HEK293T (cell line): ENCODE data around the gene PRDM15.
"Not testable (repeated sequence)": the region's sequence is repeated elsewhere in the genome, so short reads cannot be mapped to it uniquely, and the experiment has no call there.

Experiments used
- CTCF ChIA-PET: fragments of 350-600 bp; formaldehyde crosslinking; extraction: SDS; loops from one replicate; lab custom pipeline; 2021; ENCODE audit warnings: antibody characterized with exemption, inconsistent platforms; lab: Yijun Ruan, JAX
- POLR2A ChIA-PET: fragments of 350-600 bp; formaldehyde crosslinking; extraction: SDS; loops from one replicate; lab custom pipeline; 2020; ENCODE audit warnings: antibody characterized with exemption, inconsistent platforms; lab: Yijun Ruan, JAX
- DNase-seq: peaks from one replicate; pipeline ENCODE4 v3.0.0; 2012; ENCODE audit warnings: mixed read lengths; ENCODE audit errors: extremely low spot score
- ARNT ChIP-seq: fragments of 450-650 bp; IDR thresholded peaks from 2 replicates; pipeline ENCODE4 v1.6.1; 2017; ENCODE audit warnings: mild to moderate bottlenecking
- BHLHE40 ChIP-seq: fragments of 450-650 bp; IDR thresholded peaks from 2 replicates; pipeline ENCODE4 v1.6.1; 2016; ENCODE audit warnings: mild to moderate bottlenecking, moderate library complexity, borderline replicate concordance
- CTBP1 ChIP-seq: fragments of 450-650 bp; IDR thresholded peaks from 2 replicates; pipeline ENCODE4 v1.6.1; 2016; ENCODE audit warnings: borderline replicate concordance
- ELF4 ChIP-seq: fragments of 450-650 bp; IDR thresholded peaks from 2 replicates; pipeline ENCODE4 v1.6.1; 2017; ENCODE audit warnings: antibody characterized with exemption
- FOXA1 ChIP-seq: fragments of 450-650 bp; IDR thresholded peaks from 2 replicates; pipeline ENCODE4 v1.6.1; 2016; ENCODE audit warnings: mild to moderate bottlenecking
- FOXK2 ChIP-seq: fragments of 450-650 bp; IDR thresholded peaks from 2 replicates; pipeline ENCODE4 v1.6.1; 2016; ENCODE audit warnings: mild to moderate bottlenecking
- FOXM1 ChIP-seq: fragments of 450-650 bp; IDR thresholded peaks from 2 replicates; pipeline ENCODE4 v1.6.1; 2017; ENCODE audit warnings: mild to moderate bottlenecking, borderline replicate concordance
- HDGF ChIP-seq: fragments of 450-650 bp; IDR thresholded peaks from 2 replicates; pipeline ENCODE4 v1.6.1; 2017; ENCODE audit warnings: antibody characterized with exemption, borderline replicate concordance
- L3MBTL2 ChIP-seq: fragments of 450-650 bp; conservative IDR thresholded peaks from 2 replicates; pipeline ENCODE4 v1.6.1; 2016; ENCODE audit warnings: mild to moderate bottlenecking
- LEF1 ChIP-seq: fragments of 450-650 bp; IDR thresholded peaks from 2 replicates; pipeline ENCODE4 v1.6.1; 2017; ENCODE audit warnings: mild to moderate bottlenecking, borderline replicate concordance
- NFRKB ChIP-seq: fragments of 450-650 bp; IDR thresholded peaks from 2 replicates; pipeline ENCODE4 v1.6.1; 2016; ENCODE audit warnings: mild to moderate bottlenecking, moderate library complexity
- PKNOX1 ChIP-seq: fragments of 450-650 bp; IDR thresholded peaks from 2 replicates; pipeline ENCODE4 v1.6.1; 2016
- SP1 ChIP-seq: fragments of 450-650 bp; IDR thresholded peaks from 2 replicates; pipeline ENCODE4 v1.6.1; 2017
- SUZ12 ChIP-seq: fragments of 450-650 bp; IDR thresholded peaks from 2 replicates; pipeline ENCODE4 v1.6.1; 2016; ENCODE audit warnings: mild to moderate bottlenecking
- TARDBP ChIP-seq: fragments of 450-650 bp; IDR thresholded peaks from 2 replicates; pipeline ENCODE4 v1.6.1; 2016
- ZNF384 ChIP-seq: fragments of 450-650 bp; IDR thresholded peaks from 2 replicates; pipeline ENCODE4 v1.6.1; 2016

PRDM15 gene

DNA sequence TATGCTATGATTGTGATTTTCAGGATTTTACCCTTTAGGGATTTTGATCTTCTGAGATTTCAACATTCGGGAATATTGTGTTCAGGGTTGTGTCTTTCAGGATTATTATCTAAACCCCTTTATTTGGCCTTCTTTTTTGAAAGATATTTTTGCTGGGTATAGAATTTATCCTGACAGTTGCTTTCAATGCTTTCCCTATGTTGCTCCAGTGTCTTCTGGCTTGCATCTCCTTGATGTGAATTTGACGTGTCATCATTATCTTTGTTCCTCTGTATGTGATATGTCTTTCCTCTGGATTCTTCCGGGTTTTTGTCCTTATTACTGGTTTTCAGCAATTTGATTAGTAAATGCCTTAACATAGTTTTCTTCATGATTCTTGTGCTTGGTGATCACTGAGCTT, 86.4 kb downstream of the PRDM15 start:
- POLR2A ChIA-PET = no interaction called here
- no peak for DNase-seq
- CTCF ChIA-PET = no interaction called here
- TF ChIP-seq ELF4 = no peak
- TF ChIP-seq FOXM1 = no peak
- TF ChIP-seq ARNT = no peak
- TF ChIP-seq L3MBTL2 = no peak
- TF ChIP-seq TARDBP = no peak
- no peak for TF ChIP-seq BHLHE40
- TF ChIP-seq SUZ12 = no peak
- TF ChIP-seq ZNF384 = no peak

GRCh38 chr21:41786509-41786987, 92.6 kb downstream of the PRDM15 start:
- ChIA-PET CTCF (interaction anchor here (0.6 to 1.6 kb wide), 4 partner anchors 133 to 670 kb away, joined by 3 to 7 read pairs (median 3); no protein-coding TSS in a partner anchor), POLR2A (interaction anchor here (1.3 kb wide), 1 partner anchor 30 kb away, joined by 3 read pairs; no protein-coding TSS in a partner anchor)
- DNase-seq = no peak
- no peak for TF ChIP-seq FOXK2
- TF ChIP-seq L3MBTL2 = no peak
- no peak for TF ChIP-seq SUZ12
- no peak for TF ChIP-seq SP1
- no peak for TF ChIP-seq ZNF384
- no peak for TF ChIP-seq LEF1

DNA sequence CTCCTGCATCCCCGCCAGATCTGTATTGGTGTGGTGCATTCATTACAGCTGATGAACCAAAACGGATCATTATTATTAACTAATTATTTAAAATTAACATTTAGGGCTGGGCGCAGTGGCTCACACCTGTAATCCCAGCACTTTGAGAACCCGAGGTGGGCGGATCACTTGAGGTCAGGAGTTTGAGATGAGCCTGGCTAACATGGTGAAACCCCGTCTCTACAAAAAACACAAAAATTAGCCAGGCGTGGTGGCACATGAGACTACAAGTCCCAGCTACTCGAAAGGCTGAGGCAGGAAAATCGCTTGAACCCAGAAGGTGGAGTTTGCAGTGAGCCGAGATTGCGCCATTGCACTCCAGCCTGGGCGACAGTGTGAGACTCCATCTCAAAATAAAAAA, 93.9 kb downstream of the PRDM15 start:
- CTCF ChIA-PET = interaction anchor here (0.7 kb wide), 1 partner anchor 32 kb away, joined by 5 read pairs; no protein-coding TSS in a partner anchor
- POLR2A ChIA-PET = interaction anchor here (1.3 kb wide), 1 partner anchor 32 kb away, joined by 3 read pairs; no protein-coding TSS in a partner anchor
- not testable (repeated sequence) for DNase-seq

- ChIA-PET POLR2A (no interaction called here), CTCF (interaction anchor here (1.2 to 2.0 kb wide), 2 partner anchors 32 to 174 kb away, joined by 3 to 7 read pairs; no protein-coding TSS in a partner anchor)
- TF ChIP-seq BHLHE40 (no peak), ZNF384 (no peak), CTBP1 (no peak), SUZ12 (no peak), HDGF (no peak), TARDBP (no peak), SP1 (no peak), FOXK2 (no peak), FOXM1 (no peak), PKNOX1 (no peak), L3MBTL2 (no peak), ARNT (no peak), LEF1 (no peak), ELF4 (no peak), FOXA1 (no peak), NFRKB (no peak)
- DNase-seq = no peak
These were observed 94.6 kb downstream of the PRDM15 start for GRCh38 chr21:41784456-41785102.

DNA sequence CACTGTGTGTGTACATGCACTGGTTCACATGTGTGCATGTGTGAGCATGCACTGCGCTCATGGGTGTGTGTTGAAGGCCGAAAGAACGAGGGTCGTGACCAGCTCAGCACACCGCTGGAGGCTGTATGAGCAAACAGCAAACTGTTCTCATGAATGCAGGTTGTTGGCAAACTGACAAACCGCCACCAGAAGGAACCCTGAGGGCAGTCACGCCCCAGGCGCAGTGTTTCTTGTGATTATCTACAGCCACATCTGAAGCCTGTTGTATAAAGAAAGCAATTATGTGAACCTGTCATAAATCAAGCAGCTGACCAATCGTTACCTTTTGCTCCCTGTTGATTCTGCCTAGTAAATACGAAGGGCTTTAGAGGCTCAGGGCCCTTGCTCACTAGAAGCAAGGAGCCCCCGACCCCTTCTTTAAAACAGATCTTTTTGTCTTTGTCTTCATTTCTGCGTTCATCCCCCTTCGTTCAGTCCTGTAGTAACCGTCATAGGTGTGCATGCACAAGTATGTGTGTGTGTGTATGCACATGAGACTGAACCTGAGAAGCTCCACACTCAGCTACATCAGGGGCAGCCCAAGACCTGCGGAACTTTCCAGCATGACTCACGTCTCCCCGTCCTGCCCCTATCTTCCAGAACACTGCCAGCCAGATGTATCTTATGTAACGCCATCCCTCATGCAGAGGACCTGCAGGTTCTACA, 95.5 kb downstream of the PRDM15 start:
- no peak for DNase-seq
- ChIA-PET CTCF (interaction anchor here (0.7 to 2.0 kb wide), 3 partner anchors 33 to 173 kb away, joined by 3 to 7 read pairs (median 3); no protein-coding TSS in a partner anchor), POLR2A (no interaction called here)
- TF ChIP-seq SUZ12 (no peak), FOXA1 (no peak), FOXK2 (no peak), L3MBTL2 (0 out of 2 replicates have a peak, but pooled peaks have one; percentile 56), NFRKB (no peak), PKNOX1 (peak; percentile 89), CTBP1 (peak; percentile 9; the same call in 1 of the 2 replicates)

DNA sequence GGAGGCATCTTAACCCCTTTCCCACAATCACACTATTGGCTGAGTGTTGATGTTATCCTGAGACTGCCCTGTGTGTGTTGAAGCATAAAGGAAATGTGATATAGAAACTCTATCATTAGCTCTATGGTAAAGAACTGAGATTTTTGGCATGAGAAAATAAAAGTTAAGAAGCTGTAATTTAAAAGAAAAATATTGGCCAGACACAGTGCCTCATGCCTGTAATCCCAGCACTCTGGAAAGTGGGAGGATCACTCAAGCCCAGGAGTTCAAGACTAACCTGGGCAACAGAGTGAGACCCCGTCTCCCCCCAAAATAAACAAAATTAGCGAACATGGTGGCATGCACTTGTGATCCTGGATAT, 98.1 kb downstream of the PRDM15 start:
- no peak for DNase-seq
- POLR2A ChIA-PET = no interaction called here
- CTCF ChIA-PET = interaction anchor here (1.1 kb wide), 1 partner anchor 169 kb away, joined by 3 read pairs; no protein-coding TSS in a partner anchor
- TF ChIP-seq ELF4 (no peak), NFRKB (no peak), ARNT (no peak), ZNF384 (no peak), FOXK2 (no peak), HDGF (no peak)

DNA sequence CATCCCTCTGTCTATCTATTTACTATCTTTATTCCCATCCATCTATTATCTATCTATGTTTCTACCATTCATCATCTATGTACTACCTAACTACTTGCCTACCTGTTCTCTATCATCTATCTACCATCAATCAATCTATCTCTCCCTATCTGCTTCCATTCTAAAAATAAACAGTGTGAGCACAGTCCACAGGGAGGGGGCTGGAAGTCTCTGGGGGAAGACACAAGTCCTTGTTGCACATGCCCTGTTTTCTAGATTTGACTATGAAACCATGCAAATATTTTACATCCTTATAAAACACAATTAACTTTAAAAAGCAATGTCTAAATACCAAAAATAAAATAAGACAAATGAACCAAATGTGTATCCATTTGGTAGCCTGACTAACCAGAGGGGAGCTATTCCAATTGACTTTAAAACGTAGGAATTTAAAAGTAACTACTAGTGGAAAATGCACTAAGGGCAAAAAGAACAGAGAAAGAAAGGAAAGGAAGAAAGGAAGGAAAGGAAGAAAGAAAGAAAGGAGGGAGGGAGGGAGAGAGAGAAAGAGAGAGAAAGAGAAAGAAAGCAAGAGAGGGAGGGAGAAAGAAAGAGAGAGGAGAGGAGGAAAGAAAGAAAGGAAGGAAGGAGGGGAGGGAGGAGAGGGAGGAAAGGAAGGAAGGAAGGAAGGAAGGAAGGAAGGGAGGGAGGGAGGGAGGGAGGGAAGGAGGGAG, 98.7 kb downstream of the PRDM15 start:
- ChIA-PET CTCF (interaction anchor here (1.1 kb wide), 1 partner anchor 168 kb away, joined by 3 read pairs; no protein-coding TSS in a partner anchor), POLR2A (no interaction called here)
- TF ChIP-seq FOXM1 (no peak), PKNOX1 (no peak), CTBP1 (no peak), SUZ12 (no peak), NFRKB (no peak), ZNF384 (no peak), HDGF (no peak), FOXK2 (no peak), ARNT (no peak), TARDBP (no peak), FOXA1 (no peak), LEF1 (no peak), L3MBTL2 (no peak), BHLHE40 (no peak), SP1 (no peak), ELF4 (no peak)
- DNase-seq = no peak
